HG02884 (cell line): ENCODE results near the gene SLC1A4.
"Not testable (repeated sequence)": the region's sequence is repeated elsewhere in the genome, so short reads cannot be mapped to it uniquely, and the experiment has no call there.

Experiments
- ATAC-seq: cut with Tn5 transposase; IDR thresholded peaks from one replicate; pipeline ENCODE4 v1.9.1; 2021; ENCODE audit warnings: mild to moderate bottlenecking, moderate library complexity; ENCODE audit not compliant: unreplicated experiment

The SLC1A4 gene

GRCh38 chr2:64989126-64989981 is at the start of gene SLC1A4:
Gene SLC1A4, plus strand, starts transcription at chr2:64989399. Its CDS starts 245 bp downstream, at chr2:64989644.
- peak; percentile 63 for ATAC-seq

- ATAC-seq = no peak
Observed at GRCh38 chr2:64941143-64941542, 48.1 kb upstream of the SLC1A4 start.

- no peak for ATAC-seq
Observed at GRCh38 chr2:64941801-64942200, 47.4 kb upstream of the SLC1A4 start.

- no peak for ATAC-seq
Observed at GRCh38 chr2:64942693-64943092, 46.5 kb upstream of the SLC1A4 start.

GRCh38 chr2:64943387-64944150 is 45.6 kb upstream of the SLC1A4 start:
- no peak for ATAC-seq

GRCh38 chr2:64944484-64944883 is 44.7 kb upstream of the SLC1A4 start:
- no peak for ATAC-seq

DNA sequence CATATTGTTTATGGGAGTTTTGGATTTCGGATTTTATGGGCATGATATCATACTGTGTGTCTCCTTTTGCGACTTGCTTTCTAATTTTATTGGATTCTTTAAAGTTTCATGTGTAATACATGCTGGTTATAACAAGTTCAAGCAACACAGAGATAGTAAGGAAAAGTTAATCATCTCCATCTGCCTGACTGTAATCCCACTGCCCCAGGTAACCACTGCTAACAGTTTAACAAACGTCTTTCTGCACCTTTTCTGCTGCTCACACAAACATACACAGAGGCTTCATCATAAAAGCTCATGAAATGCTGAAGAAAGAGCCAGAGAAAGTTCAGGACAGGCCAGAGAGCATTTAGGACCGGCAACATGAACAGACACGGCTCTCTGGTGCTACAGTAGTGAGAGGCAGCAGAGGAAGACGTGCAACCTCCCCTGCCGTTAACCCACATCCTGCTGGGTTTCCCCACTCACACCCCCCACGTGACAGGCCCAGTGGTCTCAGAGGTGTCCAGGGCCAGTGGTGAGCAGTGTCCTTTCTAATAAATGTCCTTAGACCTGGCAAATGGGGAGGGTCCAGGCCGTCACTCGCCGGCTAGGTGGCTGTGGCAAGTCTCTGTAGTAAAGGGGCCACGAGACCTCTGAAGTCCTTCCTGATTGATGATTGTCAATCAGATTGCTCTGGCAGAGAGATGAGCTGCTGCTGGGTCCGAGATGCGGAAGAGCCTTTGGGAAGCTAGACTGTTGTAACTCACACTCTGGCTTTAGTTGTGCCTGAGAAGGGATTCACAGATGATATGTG is 43.0 kb upstream of the SLC1A4 start:
- peak; percentile 92 for ATAC-seq

DNA sequence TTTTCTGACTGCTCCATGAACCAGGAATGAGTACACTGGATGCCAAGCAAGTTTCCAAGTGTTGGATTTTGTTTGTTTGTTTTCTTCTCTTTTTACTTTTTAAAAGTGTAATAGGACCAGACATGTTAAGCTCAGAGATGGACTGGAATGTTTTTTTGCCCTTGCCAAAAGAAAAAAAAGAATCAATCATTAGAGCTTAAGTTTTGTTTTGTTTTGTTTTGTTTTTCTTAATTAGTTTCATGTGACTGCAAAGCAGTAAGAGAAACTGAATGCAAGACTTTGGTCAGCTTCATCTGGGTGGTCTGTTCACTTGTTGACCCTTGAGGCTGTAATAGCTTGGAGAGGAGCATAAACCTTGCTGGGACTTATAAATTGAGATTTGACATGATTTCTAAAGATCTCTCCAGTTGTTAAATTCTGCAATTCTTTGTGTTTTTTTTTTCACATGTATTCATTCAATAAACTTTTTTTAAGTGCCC is 42.4 kb upstream of the SLC1A4 start:
- no peak for ATAC-seq

DNA sequence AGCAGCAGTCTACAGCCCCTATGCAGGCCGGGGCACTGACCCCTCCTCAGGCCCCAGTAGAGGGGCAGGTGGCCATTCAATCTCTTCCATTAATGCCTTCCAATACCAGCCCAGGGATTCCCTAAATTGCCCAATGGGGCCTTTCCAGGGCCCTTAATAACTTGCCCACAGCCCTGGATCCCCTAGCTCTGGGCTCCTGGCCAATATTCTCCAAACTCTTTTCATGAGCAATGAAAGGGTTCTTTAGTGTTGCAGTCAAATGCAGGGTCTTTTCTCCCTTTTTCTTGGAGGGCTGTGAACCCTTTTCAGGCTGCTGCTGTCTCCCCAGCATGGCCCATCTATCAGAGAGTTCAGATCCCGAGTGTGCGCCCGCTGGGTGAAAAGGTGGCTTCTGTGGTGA is 41.3 kb upstream of the SLC1A4 start:
- no peak for ATAC-seq

DNA sequence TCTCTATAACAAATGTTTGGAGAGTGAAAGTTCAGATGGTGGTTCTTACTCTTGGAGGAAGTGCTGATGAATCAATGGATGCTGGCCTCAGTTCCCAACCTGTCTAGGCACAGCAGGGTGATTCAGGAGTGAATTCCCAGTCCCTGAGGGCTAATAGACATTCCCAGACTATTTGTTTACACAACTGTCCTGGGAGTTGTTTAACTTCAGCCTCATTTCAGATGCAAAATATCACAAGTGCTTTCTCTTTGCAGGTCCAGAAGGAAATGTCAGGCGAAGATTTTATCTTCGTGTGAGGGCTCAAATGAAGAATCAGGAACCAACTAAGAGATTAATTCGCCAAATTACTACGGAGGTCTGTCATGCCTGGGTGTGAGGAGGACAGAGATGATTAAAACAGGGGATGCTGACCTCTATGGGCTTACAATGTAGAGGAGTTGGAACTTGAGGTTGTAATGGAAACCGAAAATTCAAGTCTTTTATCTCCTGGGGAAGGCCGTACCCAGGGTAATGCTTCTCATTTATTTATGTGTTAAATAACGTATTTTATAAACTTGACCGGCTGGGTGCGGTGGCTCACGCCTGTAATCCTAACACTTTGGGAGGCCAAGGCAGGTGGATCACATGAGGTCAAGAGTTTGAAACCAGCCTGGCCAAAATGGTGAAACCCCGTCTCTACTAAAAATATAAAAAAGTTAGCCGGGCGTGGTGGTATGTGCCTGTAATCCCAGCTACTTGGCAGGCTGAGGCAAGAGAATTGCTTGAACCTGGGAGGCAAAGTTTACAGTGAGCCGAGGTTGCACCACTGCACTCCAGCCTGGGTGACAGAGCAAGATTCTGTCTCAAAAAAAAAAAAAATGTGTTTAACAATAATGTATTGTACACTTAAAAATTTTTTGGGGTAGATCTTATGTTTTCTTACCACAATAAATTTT is 38.7 kb upstream of the SLC1A4 start:
- no peak for ATAC-seq

DNA sequence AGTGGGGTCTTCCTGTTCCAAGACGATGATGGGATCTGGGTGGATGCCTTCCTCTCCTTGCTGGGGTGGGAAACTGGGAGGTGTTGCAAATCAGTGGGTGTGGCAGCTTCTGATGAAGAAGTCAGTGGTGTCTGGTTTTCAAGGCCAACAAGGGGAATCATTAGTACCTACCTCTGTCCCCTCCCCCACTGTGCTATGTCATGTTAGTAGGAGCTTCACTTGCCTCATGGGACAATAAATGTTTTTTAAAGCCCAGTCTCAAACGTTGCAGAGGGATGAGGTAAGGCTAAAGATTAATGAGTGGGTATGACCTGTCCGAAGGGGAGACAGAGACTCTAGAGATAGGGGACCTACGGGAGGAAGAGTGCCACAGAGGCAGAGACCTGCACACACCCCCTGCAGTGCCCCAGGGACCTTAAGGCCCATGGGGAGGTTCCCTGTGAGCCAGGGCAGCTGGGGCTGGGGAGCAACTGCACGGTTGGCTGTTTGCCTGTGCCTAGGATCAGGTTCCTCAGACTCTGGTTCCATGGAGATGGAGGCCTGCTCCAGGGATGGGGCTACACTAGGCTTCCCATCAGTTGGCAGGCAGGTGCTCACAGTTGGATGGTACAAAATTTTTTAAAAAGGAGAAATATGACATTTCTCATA is 37.8 kb upstream of the SLC1A4 start:
- no peak for ATAC-seq

DNA sequence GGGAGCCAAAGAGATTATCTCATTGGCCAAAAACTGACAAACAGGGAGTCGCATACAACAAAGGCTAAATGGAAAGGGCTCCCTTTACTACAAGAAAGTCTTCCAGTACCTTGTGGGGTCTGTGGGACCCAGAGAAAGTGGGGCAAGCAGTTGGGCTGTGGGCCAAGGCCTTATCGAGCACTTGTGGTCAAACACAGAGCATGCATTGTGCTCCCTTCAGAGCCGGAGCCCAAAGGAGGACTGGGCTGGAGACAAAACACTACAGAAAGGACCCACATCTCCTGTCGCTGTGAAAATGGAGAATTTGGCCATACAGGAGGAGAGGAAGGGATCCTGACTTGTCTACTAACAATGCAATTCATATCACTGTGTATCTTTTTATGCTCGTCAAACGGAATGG is 37.1 kb upstream of the SLC1A4 start:
- ATAC-seq = no peak

GRCh38 chr2:64952511-64953482 is 36.4 kb upstream of the SLC1A4 start:
- no peak for ATAC-seq

GRCh38 chr2:64955467-64955866 is 33.7 kb upstream of the SLC1A4 start:
- no peak for ATAC-seq

GRCh38 chr2:64957109-64957903 is 31.9 kb upstream of the SLC1A4 start:
- ATAC-seq = no peak

GRCh38 chr2:64958556-64958955 is 30.6 kb upstream of the SLC1A4 start:
- no peak for ATAC-seq

- no peak for ATAC-seq
Observed at GRCh38 chr2:64960819-64961218, 28.4 kb upstream of the SLC1A4 start.

GRCh38 chr2:64963138-64963537 is 26.1 kb upstream of the SLC1A4 start:
- not testable (repeated sequence) for ATAC-seq
